Measurements from ENCODE around the gene SNX20. TPM values are rescaled to one million over a fixed set of nuclear protein-coding genes. Genes with fewer than 3 reads are reported as not detected.

Gene SNX20
- total and polyA plus RNA-seq, 2 of the 13 experiments (the other 11 are each of a cell fraction or from before 2014, with no cell fraction given), result not detected

GRCh38 chr16:50709061-50709684 lies 28.1 kb upstream of the SNX20 start (continued):
- TF ChIP-seq ZBTB4 (CRISPR knock-in tag; IDR thresholded peaks at IDR 0.05; ENCODE audit: borderline replicate concordance), result no peak
- no peak for TF ChIP-seq HES4 (CRISPR knock-in tag; IDR thresholded peaks at IDR 0.05; ENCODE audit: borderline replicate concordance)
- no peak for TF ChIP-seq ZNF768 (CRISPR knock-in tag; IDR thresholded peaks at IDR 0.05)
- no peak for TF ChIP-seq KIAA2018 (CRISPR knock-in tag; IDR thresholded peaks at IDR 0.05; ENCODE audit: borderline replicate concordance)
- TF ChIP-seq, protein P1, sequence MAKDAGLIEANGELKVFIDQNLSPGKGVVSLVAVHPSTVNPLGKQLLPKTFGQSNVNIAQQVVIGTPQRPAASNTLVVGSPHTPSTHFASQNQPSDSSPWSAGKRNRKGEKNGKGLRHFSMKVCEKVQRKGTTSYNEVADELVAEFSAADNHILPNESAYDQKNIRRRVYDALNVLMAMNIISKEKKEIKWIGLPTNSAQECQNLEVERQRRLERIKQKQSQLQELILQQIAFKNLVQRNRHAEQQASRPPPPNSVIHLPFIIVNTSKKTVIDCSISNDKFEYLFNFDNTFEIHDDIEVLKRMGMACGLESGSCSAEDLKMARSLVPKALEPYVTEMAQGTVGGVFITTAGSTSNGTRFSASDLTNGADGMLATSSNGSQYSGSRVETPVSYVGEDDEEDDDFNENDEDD (CRISPR knock-in tag; IDR thresholded peaks at IDR 0.05; ENCODE audit: borderline replicate concordance), result no peak
- no peak for TF ChIP-seq ZNF234 (CRISPR knock-in tag; conservative IDR thresholded peaks at IDR 0.05)
- TF ChIP-seq NFIB (CRISPR knock-in tag; IDR thresholded peaks at IDR 0.05; ENCODE audit: borderline replicate concordance), result no peak

Data from HepG2 (cell line).